HG03439 (cell line): Measurements from ENCODE around the gene APOA1.

Experiments used
- ATAC-seq: cut with Tn5 transposase; IDR thresholded peaks from one replicate; pipeline ENCODE4 v1.9.1; 2021; ENCODE audit warnings: mild to moderate bottlenecking, moderate library complexity; ENCODE audit not compliant: unreplicated experiment

The APOA1 gene

DNA sequence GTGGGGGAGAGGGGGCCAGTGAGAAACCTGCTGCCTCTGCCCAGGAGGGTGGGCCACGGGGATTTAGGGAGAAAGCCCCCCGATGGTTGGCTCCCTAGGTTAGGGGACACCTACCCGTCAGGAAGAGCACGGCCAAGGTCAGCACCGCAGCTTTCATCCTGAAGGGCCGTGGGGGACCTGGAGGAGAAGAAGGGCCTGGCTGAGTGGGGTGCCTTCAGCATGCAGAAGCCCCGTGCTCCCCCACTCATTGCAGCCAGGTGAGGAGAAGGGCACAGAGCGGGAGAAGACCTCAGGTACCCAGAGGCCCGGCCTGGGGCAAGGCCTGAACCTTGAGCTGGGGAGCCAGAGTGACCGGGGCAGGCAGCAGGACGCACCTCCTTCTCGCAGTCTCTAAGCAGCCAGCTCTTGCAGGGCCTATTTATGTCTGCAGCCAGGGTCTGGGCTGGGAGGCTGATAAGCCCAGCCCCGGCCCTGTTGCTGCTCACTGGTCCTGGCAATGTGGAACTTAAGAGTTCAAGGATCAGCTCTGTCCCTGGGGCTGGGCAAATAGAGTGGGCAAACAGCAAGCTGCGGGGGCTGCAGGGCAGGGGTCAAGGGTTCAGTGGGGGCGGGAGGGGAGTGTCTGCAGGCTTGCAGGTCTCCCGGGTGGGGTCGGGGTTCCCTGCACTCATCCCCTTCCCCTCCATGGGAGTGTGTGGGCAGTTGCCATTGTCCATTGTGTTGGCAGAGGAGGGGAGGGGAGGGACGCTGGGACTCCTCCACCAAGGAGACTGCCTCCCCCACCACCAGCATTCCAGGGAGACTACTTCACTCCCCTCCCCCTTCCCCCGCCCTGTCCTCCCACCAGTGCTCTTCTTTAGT is at the start of gene APOA1:
Gene APOA1 (minus strand): TSS at position 392 of the 861 bp plus-strand sequence. CDS start 235 bp downstream, at position 157.
- ATAC-seq = no peak

- ATAC-seq = no peak
Observed at GRCh38 chr11:116885951-116886655, 48.7 kb upstream of the APOA1 start.

DNA sequence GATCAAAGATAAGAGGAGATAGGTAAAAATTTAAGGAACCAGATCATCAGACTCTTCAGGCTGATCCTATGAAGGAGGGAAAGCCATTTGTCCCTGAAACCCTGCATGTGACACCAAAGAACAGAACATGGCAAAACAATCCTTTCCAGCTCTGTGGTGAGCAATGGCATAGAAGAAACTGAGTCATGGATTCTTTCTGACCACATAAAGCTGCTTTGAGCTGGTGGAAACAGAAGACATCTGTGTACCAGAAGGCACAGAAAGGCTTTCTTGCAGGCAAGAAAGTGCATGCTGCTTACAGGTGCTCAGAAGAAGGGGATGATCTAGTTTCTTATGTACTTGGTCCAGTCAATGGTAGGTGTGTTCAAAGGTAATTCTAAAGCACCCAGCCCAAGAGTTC is 45.0 kb upstream of the APOA1 start:
- no peak for ATAC-seq

GRCh38 chr11:116881143-116881542 is 43.7 kb upstream of the APOA1 start:
- no peak for ATAC-seq

GRCh38 chr11:116879800-116880625 is 42.6 kb upstream of the APOA1 start:
- peak; percentile 59 for ATAC-seq

- ATAC-seq = no peak
Observed at GRCh38 chr11:116876656-116877055, 39.2 kb upstream of the APOA1 start.

DNA sequence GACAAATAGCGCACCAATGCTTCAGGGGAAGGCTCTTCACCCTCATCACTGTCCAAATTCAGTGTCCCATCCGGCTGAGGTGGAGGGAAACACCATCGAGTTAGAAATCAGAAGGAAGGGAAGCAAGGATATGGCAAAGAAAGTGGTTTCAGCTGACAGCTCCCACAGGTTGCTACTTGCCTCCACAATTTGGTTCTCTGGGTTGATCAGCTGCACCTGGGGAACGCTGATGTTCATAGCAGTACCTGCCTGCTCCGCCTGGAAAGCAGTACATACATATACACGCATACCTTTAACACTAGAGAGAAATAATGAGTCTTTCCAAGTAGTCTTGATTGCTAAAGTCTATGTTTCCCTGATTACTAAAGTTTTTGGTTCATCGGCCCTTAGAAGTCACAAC is 37.8 kb upstream of the APOA1 start:
- ATAC-seq = no peak

- ATAC-seq = no peak
Observed at GRCh38 chr11:116874251-116874650, 36.8 kb upstream of the APOA1 start.

GRCh38 chr11:116873381-116873780 is 36.0 kb upstream of the APOA1 start:
- no peak for ATAC-seq

DNA sequence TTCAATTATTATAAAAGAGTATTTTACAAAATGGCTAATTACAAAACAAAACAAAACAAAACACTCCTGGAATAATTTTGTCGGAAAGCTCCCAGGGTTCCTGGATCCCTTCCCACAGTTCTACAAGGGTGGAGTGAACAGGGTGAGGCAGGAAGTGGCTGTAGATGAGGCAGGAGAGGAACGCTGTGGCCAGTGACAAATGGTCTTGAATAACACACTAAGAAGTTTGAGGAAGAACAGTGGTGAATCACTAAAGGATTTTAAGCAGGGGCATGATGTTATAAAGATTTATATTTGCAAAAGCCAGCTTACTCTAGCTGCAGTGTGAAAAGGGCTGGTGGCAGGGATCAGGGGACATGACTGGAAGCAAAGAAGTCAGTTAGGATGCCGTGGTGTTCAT is 33.8 kb upstream of the APOA1 start:
- ATAC-seq = no peak

DNA sequence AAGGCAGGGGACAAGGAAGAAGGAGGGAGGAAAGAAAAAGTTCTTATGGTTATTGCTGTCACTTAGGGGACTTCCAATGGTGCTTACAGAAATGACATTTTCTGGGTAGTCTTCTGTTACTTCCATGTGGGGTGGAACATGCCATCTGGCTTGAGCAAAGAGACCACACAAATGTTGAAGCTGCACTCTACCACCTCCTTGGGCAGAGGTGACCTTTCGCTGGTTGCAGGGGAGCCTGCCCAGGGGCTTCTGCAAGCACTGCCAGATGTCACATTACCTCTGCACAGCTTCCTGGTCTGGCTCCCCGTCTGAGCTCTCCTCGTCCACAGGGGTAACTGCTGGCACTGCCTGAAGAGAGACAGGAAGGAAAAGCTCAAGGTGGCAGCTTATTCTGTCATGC is 32.6 kb upstream of the APOA1 start:
- ATAC-seq = no peak

- no peak for ATAC-seq
Observed at GRCh38 chr11:116869610-116870009, 32.2 kb upstream of the APOA1 start.

GRCh38 chr11:116868066-116868465 is 30.6 kb upstream of the APOA1 start:
- no peak for ATAC-seq

DNA sequence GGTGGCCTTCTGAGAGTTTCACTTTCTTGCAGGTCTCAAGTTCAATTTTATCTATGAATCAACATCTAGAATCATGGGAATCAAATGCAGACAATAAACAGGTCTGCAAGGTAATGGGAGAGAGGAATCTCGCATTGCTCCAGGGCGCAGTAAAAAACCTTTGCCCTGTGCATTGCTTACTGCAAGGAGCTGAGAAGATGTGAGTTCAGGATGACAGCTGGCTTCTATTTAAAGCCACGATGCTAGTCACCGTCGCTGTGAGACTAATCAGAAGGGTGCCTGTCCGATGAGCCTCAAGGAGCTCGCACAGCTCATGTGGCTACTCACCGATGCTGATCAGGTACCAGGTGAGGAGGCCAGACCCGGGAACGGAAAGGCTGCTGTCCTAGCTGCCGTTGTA is 30.2 kb upstream of the APOA1 start:
- ATAC-seq = no peak

DNA sequence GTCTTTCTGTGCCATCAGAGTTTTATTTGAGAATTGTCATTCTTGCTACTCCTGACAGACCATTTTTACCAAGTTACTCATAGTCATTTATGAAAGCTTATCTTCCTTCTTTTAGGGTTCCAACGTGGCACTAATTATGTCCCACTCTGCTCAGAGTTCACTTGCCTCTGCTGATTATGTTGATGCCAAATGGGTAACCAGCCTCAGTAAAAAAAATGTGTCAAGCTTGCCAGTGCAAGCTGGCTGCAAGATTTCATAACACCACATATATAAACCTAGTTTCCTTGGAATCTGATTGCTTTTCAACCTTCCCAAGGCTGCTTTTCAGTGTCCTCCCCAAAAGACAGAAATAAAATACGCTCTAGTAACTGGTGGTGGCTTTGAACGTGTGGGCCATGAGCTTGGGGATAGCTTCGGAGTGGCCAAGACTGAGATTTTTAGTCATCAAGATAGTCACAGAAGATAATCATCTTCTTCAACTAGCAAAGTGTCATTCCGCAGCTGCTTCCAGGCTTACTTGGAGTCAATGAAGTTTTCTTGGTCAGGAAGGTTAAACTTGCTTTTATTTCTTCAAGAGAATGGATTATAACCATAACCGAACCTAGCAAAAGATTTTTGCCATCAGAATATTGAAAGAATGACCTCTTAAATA is 29.5 kb upstream of the APOA1 start:
- no peak for ATAC-seq

DNA sequence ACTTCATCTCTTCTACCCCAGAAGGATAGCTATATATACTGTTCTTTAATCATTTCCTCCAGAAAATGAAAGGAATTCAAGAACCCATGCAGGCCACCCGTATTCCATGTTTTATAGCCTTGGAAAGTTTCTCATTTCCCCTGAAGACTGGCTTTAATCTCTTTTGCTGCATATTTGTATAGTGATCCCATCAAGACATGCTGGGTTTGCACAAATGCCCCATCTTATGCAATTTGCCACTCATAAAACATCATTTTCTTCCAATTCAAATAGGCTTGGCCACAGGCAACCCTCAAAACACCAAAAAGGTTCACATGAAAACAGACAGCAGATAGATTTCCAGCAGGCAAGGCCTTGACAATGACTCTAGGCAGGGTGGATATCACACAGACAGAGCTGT is 28.3 kb upstream of the APOA1 start:
- no peak for ATAC-seq

GRCh38 chr11:116864531-116864930 is 27.1 kb upstream of the APOA1 start:
- ATAC-seq = no peak

DNA sequence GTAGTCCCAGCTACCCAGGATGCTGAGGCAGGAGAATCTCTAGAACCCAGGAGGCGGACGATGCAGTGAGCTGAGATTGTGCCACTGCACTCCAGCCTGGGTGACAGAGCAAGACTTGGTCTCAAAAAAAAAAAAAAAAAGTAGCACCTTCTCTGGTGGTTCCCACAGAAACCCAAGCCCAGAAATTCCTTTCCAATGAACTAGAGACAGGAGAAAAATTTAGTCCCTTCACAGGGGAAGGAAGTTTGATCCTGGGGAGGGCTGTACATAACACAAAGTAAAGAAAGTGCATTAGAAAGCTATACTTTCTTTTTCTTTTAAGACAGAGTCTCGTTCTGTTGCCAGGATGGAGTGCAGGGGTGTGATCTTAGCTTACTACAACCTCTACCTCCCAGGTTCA is 25.5 kb upstream of the APOA1 start:
- ATAC-seq = no peak

- no peak for ATAC-seq
Observed at GRCh38 chr11:116862185-116862584, 24.8 kb upstream of the APOA1 start.

GRCh38 chr11:116861539-116861938 is 24.1 kb upstream of the APOA1 start:
- no peak for ATAC-seq

- ATAC-seq = no peak
Observed at GRCh38 chr11:116860303-116860702, 22.9 kb upstream of the APOA1 start.
